ENCODE measurements around the gene PCCA. TPM values are rescaled to one million over a fixed set of nuclear protein-coding genes. Genes with fewer than 3 reads are reported as not detected.

The PCCA gene
- total and polyA plus RNA-seq, 2 experiments from 2014 or later: 29.8 to 59.2 TPM

DNA sequence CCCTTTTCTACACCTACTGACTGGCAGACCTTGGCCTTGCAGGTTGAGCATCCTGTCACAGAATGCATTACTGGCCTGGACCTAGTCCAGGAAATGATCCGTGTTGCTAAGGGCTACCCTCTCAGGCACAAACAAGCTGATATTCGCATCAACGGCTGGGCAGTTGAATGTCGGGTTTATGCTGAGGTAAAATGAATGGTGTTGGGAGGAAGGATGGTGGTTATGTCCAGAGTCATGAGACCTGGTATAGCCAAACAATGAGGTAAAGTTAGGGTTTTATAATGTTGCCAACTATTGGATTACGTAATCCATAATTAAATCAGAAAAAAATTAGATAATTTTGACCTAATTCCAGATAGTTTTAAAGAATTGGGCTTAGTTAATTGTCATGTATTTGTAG, 212.5 kb downstream of the PCCA start:
- peak in 1 of 2 donors; percentile 13 for DNase-seq (ENCODE audit: low read depth in 1 of 2, low spot score in 1 of 2)
- TF ChIP-seq, protein P1, sequence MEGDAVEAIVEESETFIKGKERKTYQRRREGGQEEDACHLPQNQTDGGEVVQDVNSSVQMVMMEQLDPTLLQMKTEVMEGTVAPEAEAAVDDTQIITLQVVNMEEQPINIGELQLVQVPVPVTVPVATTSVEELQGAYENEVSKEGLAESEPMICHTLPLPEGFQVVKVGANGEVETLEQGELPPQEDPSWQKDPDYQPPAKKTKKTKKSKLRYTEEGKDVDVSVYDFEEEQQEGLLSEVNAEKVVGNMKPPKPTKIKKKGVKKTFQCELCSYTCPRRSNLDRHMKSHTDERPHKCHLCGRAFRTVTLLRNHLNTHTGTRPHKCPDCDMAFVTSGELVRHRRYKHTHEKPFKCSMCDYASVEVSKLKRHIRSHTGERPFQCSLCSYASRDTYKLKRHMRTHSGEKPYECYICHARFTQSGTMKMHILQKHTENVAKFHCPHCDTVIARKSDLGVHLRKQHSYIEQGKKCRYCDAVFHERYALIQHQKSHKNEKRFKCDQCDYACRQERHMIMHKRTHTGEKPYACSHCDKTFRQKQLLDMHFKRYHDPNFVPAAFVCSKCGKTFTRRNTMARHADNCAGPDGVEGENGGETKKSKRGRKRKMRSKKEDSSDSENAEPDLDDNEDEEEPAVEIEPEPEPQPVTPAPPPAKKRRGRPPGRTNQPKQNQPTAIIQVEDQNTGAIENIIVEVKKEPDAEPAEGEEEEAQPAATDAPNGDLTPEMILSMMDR (IDR thresholded peaks at IDR 0.05; ENCODE audit: low read depth, low read length): no peak
- Histone ChIP-seq H3K4me3 (no peak overlapping the region), H3K9me3 (ENCODE audit: low read depth) (no peaks in the 10 kb centered on the region), H3K27ac (peak overlapping the region; percentile 14), H3K27me3 (no peaks in the 10 kb centered on the region), H3K36me3 (no peaks in the 10 kb centered on the region), H3K4me1 (ENCODE audit: low read depth) (peaks cover 27% of the 10 kb centered on the region)

DNA sequence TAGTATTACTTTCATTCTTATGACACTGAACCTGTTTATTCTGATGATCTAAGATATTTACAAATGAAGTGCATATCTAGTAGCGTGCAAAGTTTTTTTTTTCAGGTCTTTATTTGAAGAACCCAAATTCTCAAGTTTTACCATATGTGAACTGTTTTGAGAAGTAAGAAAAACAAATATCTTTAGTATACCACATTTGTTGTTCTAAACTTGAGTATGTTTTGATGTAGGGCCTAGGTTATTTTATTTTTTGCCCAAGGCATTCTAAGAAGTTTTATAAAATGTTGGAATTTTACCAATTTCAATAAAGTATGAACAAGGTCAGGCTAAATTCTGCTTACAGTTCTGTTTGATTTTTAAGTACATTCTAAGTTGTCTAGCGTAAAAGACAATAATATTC, 213.5 kb downstream of the PCCA start:
- H3K4me1 ChIP-seq (ENCODE audit: low read depth): peaks cover 28% of the 10 kb centered on the region
- H3K27me3 ChIP-seq: no peaks in the 10 kb centered on the region
- no peaks in the 10 kb centered on the region for H3K9me3 ChIP-seq (ENCODE audit: low read depth)
- H3K36me3 ChIP-seq: no peaks in the 10 kb centered on the region
- TF ChIP-seq, protein P1 (IDR thresholded peaks at IDR 0.05; ENCODE audit: low read depth, low read length): no peak
- H3K27ac ChIP-seq: no peak overlapping the region
- H3K4me3 ChIP-seq: no peak overlapping the region
- DNase-seq (ENCODE audit: low read depth in 1 of 2, low spot score in 1 of 2): no peak

DNA sequence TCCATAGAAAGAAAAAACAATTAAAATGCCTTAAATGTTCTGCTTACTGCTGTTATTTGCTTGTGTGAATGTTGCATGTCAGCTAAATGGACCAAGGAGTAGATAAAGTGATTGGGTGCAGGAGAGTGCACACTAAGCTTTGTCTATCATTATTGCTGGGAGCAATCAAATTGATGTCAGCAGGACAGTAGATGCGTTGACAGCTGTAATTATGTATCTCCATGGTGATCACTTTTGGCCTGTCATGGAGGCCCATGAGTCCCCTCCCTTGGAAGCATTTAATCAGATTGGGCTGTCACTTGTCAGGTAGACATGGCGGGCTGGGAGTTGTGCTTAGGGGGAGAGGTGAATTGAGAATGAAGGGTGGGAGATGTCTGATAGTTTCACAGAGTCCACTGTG, 215.3 kb downstream of the PCCA start:
- no peak overlapping the region for H3K4me3 ChIP-seq
- H3K36me3 ChIP-seq: no peaks in the 10 kb centered on the region
- H3K27ac ChIP-seq: peak overlapping the region; percentile 17
- peaks cover 23% of the 10 kb centered on the region for H3K4me1 ChIP-seq (ENCODE audit: low read depth)
- DNase-seq (ENCODE audit: low read depth in 1 of 2, low spot score in 1 of 2): no peak
- no peaks in the 10 kb centered on the region for H3K27me3 ChIP-seq
- TF ChIP-seq, protein P1 (IDR thresholded peaks at IDR 0.05; ENCODE audit: low read depth, low read length): no peak
- no peaks in the 10 kb centered on the region for H3K9me3 ChIP-seq (ENCODE audit: low read depth)

DNA sequence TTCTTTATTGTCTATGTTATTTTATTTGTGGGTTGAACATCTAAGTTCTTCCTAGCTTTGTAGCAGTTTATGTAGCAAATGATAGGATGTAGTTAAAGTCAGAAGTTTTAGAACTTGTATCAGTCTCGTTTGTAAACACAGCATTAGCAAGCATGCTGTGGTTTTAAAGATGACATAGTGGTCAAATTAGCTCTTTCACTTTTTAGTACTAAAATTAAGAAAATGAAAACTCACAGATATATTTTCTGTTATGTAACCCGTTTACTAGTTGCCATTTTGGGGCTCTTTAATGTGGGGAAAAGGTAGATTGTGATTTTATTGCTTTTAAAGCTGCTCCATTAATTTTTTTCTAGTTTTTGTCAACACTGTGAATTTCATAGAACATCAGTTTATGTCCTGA, 216.5 kb downstream of the PCCA start:
- H3K27ac ChIP-seq: no peak overlapping the region
- no peak overlapping the region for H3K4me3 ChIP-seq
- H3K36me3 ChIP-seq: no peaks in the 10 kb centered on the region
- H3K9me3 ChIP-seq (ENCODE audit: low read depth): no peaks in the 10 kb centered on the region
- H3K4me1 ChIP-seq (ENCODE audit: low read depth): peaks cover 23% of the 10 kb centered on the region
- DNase-seq (ENCODE audit: low read depth in 1 of 2, low spot score in 1 of 2): no peak
- TF ChIP-seq, protein P1 (IDR thresholded peaks at IDR 0.05; ENCODE audit: low read depth, low read length): no peak
- no peaks in the 10 kb centered on the region for H3K27me3 ChIP-seq

DNA sequence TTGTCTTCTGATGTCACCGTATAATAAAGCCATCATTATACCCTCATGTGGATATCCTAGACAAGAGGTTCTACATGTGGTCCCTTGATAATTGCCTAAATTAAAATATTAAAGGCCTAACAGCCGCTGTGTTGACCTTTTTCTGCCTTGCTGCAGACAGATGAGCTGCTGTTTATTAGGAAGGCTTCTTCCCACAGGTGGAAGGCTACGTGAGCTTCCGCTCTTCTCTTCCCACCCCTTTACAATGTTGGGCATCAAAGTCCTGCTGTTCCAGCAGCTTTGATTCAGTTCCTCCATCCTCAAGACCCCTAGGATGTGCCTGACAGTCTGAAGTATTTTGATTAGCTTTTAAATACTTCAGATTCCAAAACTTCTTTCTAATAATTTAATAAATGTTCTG, 217.1 kb downstream of the PCCA start:
- Histone ChIP-seq H3K27ac (peak overlapping the region; percentile 33), H3K36me3 (no peaks in the 10 kb centered on the region), H3K9me3 (ENCODE audit: low read depth) (no peaks in the 10 kb centered on the region), H3K4me3 (no peak overlapping the region), H3K4me1 (ENCODE audit: low read depth) (peaks cover 23% of the 10 kb centered on the region), H3K27me3 (no peaks in the 10 kb centered on the region)
- no peak for DNase-seq (ENCODE audit: low read depth in 1 of 2, low spot score in 1 of 2)
- TF ChIP-seq, protein P1 (IDR thresholded peaks at IDR 0.05; ENCODE audit: low read depth, low read length): no peak

All from cardiac muscle cell (in vitro differentiated cells and primary cell).